Measurements from ENCODE around the gene MRS2. TPM values are rescaled to one million over a fixed set of nuclear protein-coding genes. Genes with fewer than 3 reads are reported as not detected.

The MRS2 gene
- total and polyA plus RNA-seq, 12 donors: 11.2 to 41.3 (median 27.7) TPM

- H3K36me3 ChIP-seq (replicated peaks in 1 of 2): peaks cover 0 to under 1% of the 10 kb centered on the region in 2 donors
- no peak for DNase-seq
- no peak overlapping the region for H3K4me3 ChIP-seq
- peaks cover 4% of the 10 kb centered on the region for H3K27me3 ChIP-seq
- H3K4me1 ChIP-seq (replicated peaks in 1 of 2): peaks cover 8 to 18% of the 10 kb centered on the region in 2 donors
- intact Hi-C loops (cut with DNase I): no loop called here
- H3K9me3 ChIP-seq (replicated peaks in 1 of 3): no peaks in the 10 kb centered on the region
- no peak overlapping the region for H3K27ac ChIP-seq
- WGBS, 4 donors: 63 to 75% (median 66%) methylated on average over 3 to 4 of the region's 4 CpGs
- TF ChIP-seq POLR2A (IDR thresholded peaks at IDR 0.05) (no peak), CTCF (IDR thresholded peaks at IDR 0.05) (no peak)
Observed at GRCh38 chr6:24401458-24401857, 1.3 kb upstream of the MRS2 start.

- Histone ChIP-seq H3K36me3 (replicated peaks in 1 of 2) (peaks cover 0 to 16% of the 10 kb centered on the region in 2 donors), H3K9me3 (replicated peaks in 1 of 3) (no peaks in the 10 kb centered on the region), H3K4me1 (replicated peaks in 1 of 2) (peaks cover 8 to 18% of the 10 kb centered on the region in 2 donors), H3K27ac (peak overlapping the region in 2 of 5 donors; percentile 65 to 89), H3K27me3 (no peaks in the 10 kb centered on the region), H3K4me3 (peak overlapping the region; percentile 55 to 92 (median 86))
- no peak for DNase-seq
- TF ChIP-seq CTCF (IDR thresholded peaks at IDR 0.05) (no peak), POLR2A (IDR thresholded peaks at IDR 0.05) (no peak)
- intact Hi-C loops (cut with DNase I): no loop called here
- WGBS, 4 donors: 1 to 11% (median 6%) methylated on average over 7 to 12 of the region's 12 CpGs
Observed at GRCh38 chr6:24403501-24403824, 727 bp downstream of the MRS2 start.

GRCh38 chr6:24405262-24405661, 2.5 kb downstream of the MRS2 start:
- H3K9me3 ChIP-seq (replicated peaks in 1 of 3): no peaks in the 10 kb centered on the region
- TF ChIP-seq POLR2A (IDR thresholded peaks at IDR 0.05) (no peak), CTCF (IDR thresholded peaks at IDR 0.05) (no peak)
- peaks cover 0 to 34% of the 10 kb centered on the region in 2 donors for H3K36me3 ChIP-seq (replicated peaks in 1 of 2)
- peaks cover 8 to 22% of the 10 kb centered on the region in 2 donors for H3K4me1 ChIP-seq (replicated peaks in 1 of 2)
- no peaks in the 10 kb centered on the region for H3K27me3 ChIP-seq
- intact Hi-C loops (cut with DNase I): no loop called here
- WGBS, 4 donors: 80 to 95% (median 90%) methylated on average over 5 of the region's 5 CpGs
- H3K27ac ChIP-seq: no peak overlapping the region
- DNase-seq: no peak
- no peak overlapping the region for H3K4me3 ChIP-seq

- Histone ChIP-seq H3K9me3 (replicated peaks in 1 of 3) (no peaks in the 10 kb centered on the region), H3K27me3 (no peaks in the 10 kb centered on the region), H3K4me3 (no peak overlapping the region), H3K4me1 (replicated peaks in 1 of 2) (peaks cover 4 to 13% of the 10 kb centered on the region in 2 donors), H3K27ac (no peak overlapping the region), H3K36me3 (replicated peaks in 1 of 2) (peaks cover 0 to 62% of the 10 kb centered on the region in 2 donors)
- intact Hi-C loops (cut with DNase I): no loop called here
- no peak for TF ChIP-seq CTCF (IDR thresholded peaks at IDR 0.05)
- no peak for TF ChIP-seq POLR2A (IDR thresholded peaks at IDR 0.05)
- WGBS, 4 donors: 82 to 91% (median 88%) methylated on average over 2 of the region's 2 CpGs
- no peak for DNase-seq
Observed at GRCh38 chr6:24408719-24409410, 6.1 kb downstream of the MRS2 start.

Measured in adrenal gland (tissue), 12 donors.